Neural cell (in vitro differentiated cells): ENCODE data around the gene TBXA2R. TPM values are rescaled to one million over a fixed set of nuclear protein-coding genes. Genes with fewer than 3 reads are reported as not detected.

Experiments used
- H2AFZ ChIP-seq: fragments of 200-600, 300-800 bp; sonication (generic), shearing (Covaris generic); 2 replicates; pipeline ENCODE4 v1.6.0; 2014; ENCODE audit warnings: low read depth, mild to moderate bottlenecking, antibody characterized with exemption, low read length, moderate library complexity
- H3F3A ChIP-seq: fragments of 200-600 bp; shearing (Covaris generic); 2 replicates; pipeline ENCODE4 v1.6.1; 2016; ENCODE audit warnings: mild to moderate bottlenecking, moderate library complexity, mixed read lengths, antibody characterized with exemption, low read length; ENCODE audit not compliant: insufficient read depth, poor library complexity, severe bottlenecking
- H3K27ac ChIP-seq: fragments of 200-600, 300-800 bp; sonication (generic), shearing (Covaris generic); 2 replicates; pipeline ENCODE4 v1.5.1; 2014; ENCODE audit warnings: mild to moderate bottlenecking, low read length, moderate library complexity
- H3K27me3 ChIP-seq: fragments of 300-800, 200-600 bp; sonication (generic), shearing (Covaris generic); 2 replicates; pipeline ENCODE4 v1.6.0; 2014; ENCODE audit warnings: mild to moderate bottlenecking, low read depth, low read length, moderate library complexity; ENCODE audit not compliant: insufficient read depth
- H3K36me3 ChIP-seq: fragments of 300-800, 200-600 bp; sonication (generic), shearing (Covaris generic); 2 replicates; pipeline ENCODE4 v1.5.1; 2014; ENCODE audit warnings: mild to moderate bottlenecking, antibody characterized with exemption, low read length, moderate library complexity; ENCODE audit not compliant: insufficient read depth
- H3K4me2 ChIP-seq: fragments of 300-800, 200-600 bp; sonication (generic), shearing (Covaris generic); 2 replicates; pipeline ENCODE4 v1.6.0; 2014; ENCODE audit warnings: mild to moderate bottlenecking, low read length
- H3K4me3 ChIP-seq: fragments of 300-800, 200-600 bp; sonication (generic), shearing (Covaris generic); 2 replicates; pipeline ENCODE4 v1.5.1; 2014; ENCODE audit warnings: mild to moderate bottlenecking, low read length, moderate library complexity
- H3K79me2 ChIP-seq: fragments of 200-600 bp; shearing (Covaris generic); replicated peaks from 2 replicates; pipeline ENCODE4 v1.6.0; 2014; ENCODE audit warnings: mild to moderate bottlenecking, low read length, moderate library complexity; ENCODE audit not compliant: insufficient read depth
- H3K9ac ChIP-seq: fragments of 300-800, 200-600 bp; sonication (generic), shearing (Covaris generic); 2 replicates; pipeline ENCODE4 v1.6.1; 2016; ENCODE audit warnings: mild to moderate bottlenecking, low read length, mixed read lengths
- H3K9me2 ChIP-seq: fragments of 200-600 bp; shearing (Covaris generic); 2 replicates; pipeline ENCODE4 v1.6.1; 2016; ENCODE audit warnings: mild to moderate bottlenecking, low read length, mixed read lengths; ENCODE audit not compliant: insufficient read depth
- H3K9me3 ChIP-seq: fragments of 200-600, 300-800 bp; sonication (generic), shearing (Covaris generic); 2 replicates; pipeline ENCODE4 v1.6.1; 2016; ENCODE audit warnings: mild to moderate bottlenecking, mixed run types, low read length, moderate library complexity, mixed read lengths
- H4K20me1 ChIP-seq: fragments of 200-600 bp; shearing (Covaris generic); 2 replicates; pipeline ENCODE4 v1.6.1; 2016; ENCODE audit warnings: mild to moderate bottlenecking, mixed run types; ENCODE audit not compliant: insufficient read depth
- EP300 ChIP-seq: fragments of 450-650 bp; conservative IDR thresholded peaks from 2 replicates; pipeline ENCODE4 v1.6.1; 2014; ENCODE audit warnings: antibody characterized with exemption, mild to moderate bottlenecking, moderate library complexity; ENCODE audit not compliant: poor library complexity, severe bottlenecking
- EZH2 ChIP-seq: fragments of 200-600, 300-800 bp; shearing (Covaris generic), sonication (generic); IDR thresholded peaks from 2 replicates; pipeline ENCODE4 v1.6.1; 2014; ENCODE audit warnings: antibody characterized with exemption, low read length, borderline replicate concordance, mild to moderate bottlenecking; ENCODE audit not compliant: insufficient read depth, poor library complexity, severe bottlenecking
- MXI1 ChIP-seq: fragments of 450-650 bp; conservative IDR thresholded peaks from 2 replicates; pipeline ENCODE4 v1.6.1; 2014; ENCODE audit warnings: antibody characterized with exemption, mild to moderate bottlenecking; ENCODE audit not compliant: poor library complexity, severe bottlenecking
- POLR2AphosphoS5 ChIP-seq: IDR thresholded peaks from 2 replicates; pipeline ENCODE4 v1.6.1; 2012
- RAD21 ChIP-seq: fragments of 450-650 bp; conservative IDR thresholded peaks from 2 replicates; pipeline ENCODE4 v1.6.1; 2014; ENCODE audit warnings: antibody characterized with exemption, mild to moderate bottlenecking, moderate library complexity
- REST ChIP-seq: IDR thresholded peaks from 2 replicates; pipeline ENCODE4 v1.6.1; 2012; ENCODE audit warnings: borderline replicate concordance
- SMC3 ChIP-seq: fragments of 450-650 bp; conservative IDR thresholded peaks from 2 replicates; pipeline ENCODE4 v1.6.1; 2014; ENCODE audit warnings: antibody characterized with exemption, mild to moderate bottlenecking, moderate library complexity; ENCODE audit not compliant: poor library complexity
- TAF1 ChIP-seq: IDR thresholded peaks from 2 replicates; pipeline ENCODE4 v1.6.1; 2012; ENCODE audit warnings: low read depth
- polyA plus RNA-seq: library from polyadenylated mRNA; depleted of rRNA; stranded (reverse); fragments of >200 nt; gene quantifications from 2 replicates; pipeline ENCODE4 v1.2.3, GENCODE V29; 2014
- TF ChIP-seq, protein P1 (sequence below): fragments of 450-650 bp; IDR thresholded peaks from 2 replicates; pipeline ENCODE4 v1.5.1; 2014; ENCODE audit warnings: antibody characterized with exemption, mild to moderate bottlenecking, moderate library complexity; ENCODE audit not compliant: poor library complexity, severe bottlenecking

The TBXA2R gene
- polyA plus RNA-seq, 1 donor from 2014 or later, result not detected

DNA sequence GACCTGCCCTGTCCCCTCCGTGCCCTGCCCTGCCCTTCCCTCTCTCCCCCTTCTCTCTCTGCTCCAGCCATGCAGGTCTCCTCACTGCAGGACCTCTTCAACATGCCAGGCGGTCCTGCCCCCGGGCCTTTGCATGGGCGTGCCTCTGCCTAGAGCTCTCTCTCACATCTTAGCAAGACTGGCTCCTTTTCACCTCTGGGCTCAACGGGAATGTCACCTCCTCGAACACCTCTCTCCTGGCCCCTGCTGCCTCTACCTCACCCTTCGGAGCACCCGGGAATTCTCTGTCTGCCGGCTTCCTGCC is 54.9 kb downstream of the TBXA2R start:
- no peak for TF ChIP-seq POLR2AphosphoS5
- no peak for TF ChIP-seq RAD21
- no peak for TF ChIP-seq REST
- TF ChIP-seq, protein P1, sequence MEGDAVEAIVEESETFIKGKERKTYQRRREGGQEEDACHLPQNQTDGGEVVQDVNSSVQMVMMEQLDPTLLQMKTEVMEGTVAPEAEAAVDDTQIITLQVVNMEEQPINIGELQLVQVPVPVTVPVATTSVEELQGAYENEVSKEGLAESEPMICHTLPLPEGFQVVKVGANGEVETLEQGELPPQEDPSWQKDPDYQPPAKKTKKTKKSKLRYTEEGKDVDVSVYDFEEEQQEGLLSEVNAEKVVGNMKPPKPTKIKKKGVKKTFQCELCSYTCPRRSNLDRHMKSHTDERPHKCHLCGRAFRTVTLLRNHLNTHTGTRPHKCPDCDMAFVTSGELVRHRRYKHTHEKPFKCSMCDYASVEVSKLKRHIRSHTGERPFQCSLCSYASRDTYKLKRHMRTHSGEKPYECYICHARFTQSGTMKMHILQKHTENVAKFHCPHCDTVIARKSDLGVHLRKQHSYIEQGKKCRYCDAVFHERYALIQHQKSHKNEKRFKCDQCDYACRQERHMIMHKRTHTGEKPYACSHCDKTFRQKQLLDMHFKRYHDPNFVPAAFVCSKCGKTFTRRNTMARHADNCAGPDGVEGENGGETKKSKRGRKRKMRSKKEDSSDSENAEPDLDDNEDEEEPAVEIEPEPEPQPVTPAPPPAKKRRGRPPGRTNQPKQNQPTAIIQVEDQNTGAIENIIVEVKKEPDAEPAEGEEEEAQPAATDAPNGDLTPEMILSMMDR, result no peak
- no peak for TF ChIP-seq EP300
- TF ChIP-seq SMC3, result no peak
- no peak for TF ChIP-seq MXI1
- no peak for TF ChIP-seq TAF1
- TF ChIP-seq EZH2, result no peak
- Histone ChIP-seq H3K9ac (no peak overlapping the region), H3K9me2 (no peaks in the 10 kb centered on the region), H3K79me2 (no peaks in the 10 kb centered on the region), H4K20me1 (no peaks in the 10 kb centered on the region), H3F3A (no peaks in the 10 kb centered on the region), H3K9me3 (no peaks in the 10 kb centered on the region), H3K27me3 (no peaks in the 10 kb centered on the region), H3K4me3 (no peak overlapping the region), H3K4me2 (no peak overlapping the region), H2AFZ (no peak overlapping the region), H3K27ac (no peak overlapping the region), H3K36me3 (no peaks in the 10 kb centered on the region)

DNA sequence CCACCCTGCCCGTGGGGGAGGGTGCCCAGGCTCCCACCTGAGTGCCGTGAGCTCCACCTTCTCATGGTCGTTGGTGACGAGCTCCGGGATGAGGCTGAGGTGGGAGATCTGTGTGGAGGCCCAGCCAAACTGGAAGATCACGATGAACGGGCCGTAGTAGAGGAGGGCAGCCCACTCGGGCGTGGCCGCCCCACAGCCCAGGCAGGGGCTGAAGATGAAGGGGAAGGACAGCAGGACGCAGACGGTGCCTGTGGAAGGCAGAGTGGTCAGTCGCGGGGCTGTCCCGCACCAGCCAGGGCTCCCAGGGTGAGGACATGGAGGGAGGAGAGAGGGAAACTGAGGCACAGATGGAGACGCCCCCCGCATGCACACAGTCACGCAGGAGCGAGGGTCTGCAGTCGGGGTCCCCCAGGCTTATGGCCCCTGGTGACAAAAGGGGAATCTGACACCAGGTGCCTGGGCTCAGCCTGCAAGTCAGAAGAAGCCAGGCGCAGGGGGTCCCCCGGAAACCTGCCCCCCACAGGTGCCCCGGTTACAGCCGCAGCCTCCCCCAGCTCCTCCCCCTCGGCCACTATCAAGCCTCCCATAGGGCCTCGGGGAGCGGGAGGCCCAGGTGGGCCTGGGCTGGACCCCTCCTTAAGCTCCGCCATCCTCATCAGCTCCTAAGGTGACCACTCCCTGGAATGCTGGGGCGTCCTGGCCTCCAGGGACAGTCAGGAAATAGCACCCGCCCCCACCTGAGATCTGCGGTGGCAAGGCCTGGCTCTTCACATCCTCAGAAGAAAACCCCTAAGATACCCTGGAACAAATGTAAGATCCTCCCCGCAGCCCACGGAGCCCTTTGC is 55.5 kb downstream of the TBXA2R start:
- Histone ChIP-seq H3K9me3 (no peaks in the 10 kb centered on the region), H2AFZ (no peak overlapping the region), H4K20me1 (no peaks in the 10 kb centered on the region), H3K9me2 (no peaks in the 10 kb centered on the region), H3K4me3 (no peak overlapping the region), H3K36me3 (no peaks in the 10 kb centered on the region), H3K27me3 (no peaks in the 10 kb centered on the region), H3K9ac (no peak overlapping the region), H3K27ac (no peak overlapping the region), H3K79me2 (no peaks in the 10 kb centered on the region), H3K4me2 (no peak overlapping the region), H3F3A (no peaks in the 10 kb centered on the region)
- TF ChIP-seq EP300, result no peak
- no peak for TF ChIP-seq MXI1
- no peak for TF ChIP-seq POLR2AphosphoS5
- no peak for TF ChIP-seq EZH2
- no peak for TF ChIP-seq REST
- TF ChIP-seq TAF1, result no peak
- no peak for TF ChIP-seq RAD21
- no peak for TF ChIP-seq SMC3
- TF ChIP-seq, protein P1, result no peak
